Caco-2 (cell line): ENCODE data around the gene SRSF10. TPM values are rescaled to one million over a fixed set of nuclear protein-coding genes. Genes with fewer than 3 reads are reported as not detected.

Source experiments
- BruUV-seq: library from RNA; stranded (reverse); fragments of 400-500 nt; replicated peaks from 2 replicates; lab custom pipeline; 2021; lab: Mats Ljungman, UMichigan
- CTCF ChIA-PET: fragments of 300-600 bp; sonication (Branson Sonifier 250); formaldehyde crosslinking; loops from one replicate; lab custom pipeline; 2022; ENCODE audit warnings: antibody characterized with exemption; lab: Charles Lee
- POLR2A ChIA-PET: fragments of 300-600 bp; sonication (Branson Sonifier 250); formaldehyde crosslinking; loops from one replicate; lab custom pipeline; 2022; ENCODE audit warnings: antibody characterized with exemption; lab: Charles Lee
- DNase-seq, 2 experiments: peaks; one replicate each; pipeline versions ENCODE4 v3.0.0 to v3.0.0-alpha.2; 2020 to 2022
- H3K27me3 ChIP-seq: replicated peaks from 2 replicates; pipeline ENCODE4 v1.6.0; 2011; ENCODE audit warnings: low read length; ENCODE audit not compliant: control insufficient read depth, insufficient read depth
- H3K36me3 ChIP-seq: 2 replicates; pipeline ENCODE4 v1.5.1; 2011; ENCODE audit warnings: low read length; ENCODE audit not compliant: control insufficient read depth, insufficient read depth
- H3K4me1 ChIP-seq: fragments of 250-450 bp; sonication (Bioruptor Pico); 2 replicates; pipeline ENCODE4 v1.5.1; 2020; ENCODE audit warnings: mild to moderate bottlenecking
- H3K4me3 ChIP-seq: 2 replicates; pipeline ENCODE4 v1.5.1; 2011; ENCODE audit warnings: low read depth, mild to moderate bottlenecking, control low read depth, low read length
- H3K9me3 ChIP-seq: fragments of 250-450 bp; sonication (Bioruptor Pico); 2 replicates; pipeline ENCODE4 v1.5.1; 2020; ENCODE audit warnings: mild to moderate bottlenecking, moderate library complexity
- H3K27ac Mint-ChIP-seq: one replicate; pipeline ENCODE4 v1.8.0; 2022; ENCODE audit warnings: mixed read lengths; ENCODE audit not compliant: unreplicated experiment
- H3K27me3 Mint-ChIP-seq: one replicate; pipeline ENCODE4 v1.8.0; 2022; ENCODE audit warnings: mixed read lengths; ENCODE audit not compliant: insufficient read depth, unreplicated experiment
- H3K36me3 Mint-ChIP-seq: one replicate; pipeline ENCODE4 v1.8.0; 2022; ENCODE audit warnings: mild to moderate bottlenecking, mixed read lengths; ENCODE audit not compliant: insufficient read depth, unreplicated experiment
- H3K4me1 Mint-ChIP-seq: one replicate; pipeline ENCODE4 v1.8.0; 2022; ENCODE audit warnings: low read depth, mixed read lengths; ENCODE audit not compliant: unreplicated experiment
- H3K4me3 Mint-ChIP-seq: one replicate; pipeline ENCODE4 v1.8.0; 2022; ENCODE audit warnings: mild to moderate bottlenecking, moderate library complexity, mixed read lengths; ENCODE audit not compliant: unreplicated experiment
- H3K9me3 Mint-ChIP-seq: one replicate; pipeline ENCODE4 v1.8.0; 2022; ENCODE audit warnings: mixed read lengths; ENCODE audit not compliant: unreplicated experiment
- intact Hi-C: fragments of 100-400 bp; cut with micrococcal nuclease; formaldehyde crosslinking; loops from one replicate; pipeline ENCODE4 v1.10.0; 2022; ENCODE audit not compliant: unreplicated experiment
- microRNA-seq: library from miRNA; unstranded; fragments of <30 nt; microRNA quantifications from one replicate; pipeline ENCODE4 v1.2.0, GENCODE V29; 2022
- total RNA-seq: library from RNA; stranded (reverse); gene quantifications from 2 replicates; pipeline ENCODE4 v1.2.3, GENCODE V29; 2022
- TF ChIP-seq, protein P1 (sequence below), 2 experiments: fragments of 200-600 bp in 1 of 2; IDR thresholded peaks; 1 replicate in 1 of 2; 2 replicates in 1 of 2; pipeline versions ENCODE4 v1.5.1 to v1.8.0; 2011 to 2022; ENCODE audit warnings: antibody characterized with exemption in 1 of 2, control low read depth in 1 of 2, inconsistent platforms in 1 of 2, low read depth in 1 of 2, low read length in 1 of 2, mild to moderate bottlenecking in 1 of 2, moderate library complexity in 1 of 2; ENCODE audit not compliant: insufficient read depth in 1 of 2, severe bottlenecking in 1 of 2, unreplicated experiment in 1 of 2

Gene SRSF10
- total RNA-seq, 1 experiment from 2014 or later, result 128 TPM

DNA sequence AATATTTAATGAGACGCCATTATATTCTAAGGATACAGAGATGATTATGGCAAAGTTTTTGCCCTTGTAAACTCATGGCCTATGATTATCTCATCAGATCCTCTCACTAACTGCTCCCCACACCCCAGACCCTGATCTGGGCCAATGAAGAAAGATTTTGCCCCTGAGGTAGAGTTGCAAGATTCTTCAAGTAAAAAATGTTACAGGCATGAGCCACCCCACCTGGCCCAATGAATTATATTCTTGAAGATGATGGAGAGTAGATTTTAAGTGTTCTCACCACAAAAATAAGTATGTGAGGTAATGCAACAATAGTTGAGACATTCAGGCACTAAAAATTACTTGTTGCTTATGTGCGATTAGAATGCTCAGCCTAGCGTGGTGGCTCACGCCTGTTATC, 65.2 kb downstream of the SRSF10 start:
- Mint-ChIP-seq H3K4me1 (no peaks in the 10 kb centered on the region), H3K27ac (no peak overlapping the region), H3K4me3 (no peak overlapping the region), H3K36me3 (no peaks in the 10 kb centered on the region), H3K9me3 (no peaks in the 10 kb centered on the region), H3K27me3 (no peaks in the 10 kb centered on the region)
- BruUV-seq, result no TSS peak
- Histone ChIP-seq H3K4me3 (no peak overlapping the region), H3K4me1 (0 out of 2 replicates have a peak, but pooled peaks cover 4% of the 10 kb centered on the region), H3K27me3 (no peaks in the 10 kb centered on the region), H3K36me3 (no peaks in the 10 kb centered on the region), H3K9me3 (no peaks in the 10 kb centered on the region)
- ChIA-PET POLR2A (no interaction called here), CTCF (no interaction called here)
- intact Hi-C loops, result loop anchor here (5.0 kb wide), 1 partner anchor 42 kb away; the partner anchor contains the start of gene PNRC2
- TF ChIP-seq, protein P1, sequence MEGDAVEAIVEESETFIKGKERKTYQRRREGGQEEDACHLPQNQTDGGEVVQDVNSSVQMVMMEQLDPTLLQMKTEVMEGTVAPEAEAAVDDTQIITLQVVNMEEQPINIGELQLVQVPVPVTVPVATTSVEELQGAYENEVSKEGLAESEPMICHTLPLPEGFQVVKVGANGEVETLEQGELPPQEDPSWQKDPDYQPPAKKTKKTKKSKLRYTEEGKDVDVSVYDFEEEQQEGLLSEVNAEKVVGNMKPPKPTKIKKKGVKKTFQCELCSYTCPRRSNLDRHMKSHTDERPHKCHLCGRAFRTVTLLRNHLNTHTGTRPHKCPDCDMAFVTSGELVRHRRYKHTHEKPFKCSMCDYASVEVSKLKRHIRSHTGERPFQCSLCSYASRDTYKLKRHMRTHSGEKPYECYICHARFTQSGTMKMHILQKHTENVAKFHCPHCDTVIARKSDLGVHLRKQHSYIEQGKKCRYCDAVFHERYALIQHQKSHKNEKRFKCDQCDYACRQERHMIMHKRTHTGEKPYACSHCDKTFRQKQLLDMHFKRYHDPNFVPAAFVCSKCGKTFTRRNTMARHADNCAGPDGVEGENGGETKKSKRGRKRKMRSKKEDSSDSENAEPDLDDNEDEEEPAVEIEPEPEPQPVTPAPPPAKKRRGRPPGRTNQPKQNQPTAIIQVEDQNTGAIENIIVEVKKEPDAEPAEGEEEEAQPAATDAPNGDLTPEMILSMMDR (IDR thresholded peaks at IDR 0.05; ENCODE audit: insufficient read depth in 1 of 2, low read depth in 1 of 2, low read length in 1 of 2, severe bottlenecking in 1 of 2, unreplicated experiment in 1 of 2), result no peak
- no peak for DNase-seq

Small RNAs within 50 kb of the gene (microRNA-seq; reads per million reads assigned to microRNA genes)
- not detected for gene MIR378F

Other genes with a start within 250 kb of the SRSF10 start
- gene ELOA, start 236.9 kb downstream of the SRSF10 start, total RNA-seq, result 29.4 and 31.3 TPM in 2 replicates
- 44.7 and 47.8 TPM in 2 replicates for gene PITHD1, start 201.9 kb downstream of the SRSF10 start, total RNA-seq
- gene LYPLA2, start 189.2 kb downstream of the SRSF10 start, total RNA-seq, result 52.5 and 63.1 TPM in 2 replicates
- 51.6 and 57.1 TPM in 2 replicates for gene GALE, start 179.6 kb downstream of the SRSF10 start, total RNA-seq
- gene HMGCL, start 154.9 kb downstream of the SRSF10 start, total RNA-seq, result 18.3 and 19.4 TPM in 2 replicates
- gene FUCA1, start 112.0 kb downstream of the SRSF10 start, total RNA-seq, result 21.3 and 25.5 TPM in 2 replicates
- not detected in 2 replicates for gene CNR2, start 67.0 kb downstream of the SRSF10 start, total RNA-seq
- gene PNRC2, start 20.5 kb downstream of the SRSF10 start, total RNA-seq, result 89.8 and 93.7 TPM in 2 replicates
- gene MYOM3, start 131.8 kb upstream of the SRSF10 start, total RNA-seq, result not detected in 2 replicates
- 1.7 and 2.5 TPM in 2 replicates for gene IL22RA1, start 162.8 kb upstream of the SRSF10 start, total RNA-seq
- 5.4 and 6.1 TPM in 2 replicates for gene IFNLR1, start 207.0 kb upstream of the SRSF10 start, total RNA-seq